ENCODE measurements around the gene RIMOC1. TPM values are rescaled to one million over a fixed set of nuclear protein-coding genes. Genes with fewer than 3 reads are reported as not detected.

The RIMOC1 gene
- total and polyA plus RNA-seq, 2 donors (not counting 1 experiment from before 2014, with no cell fraction given): 5.3 to 33.1 TPM

DNA sequence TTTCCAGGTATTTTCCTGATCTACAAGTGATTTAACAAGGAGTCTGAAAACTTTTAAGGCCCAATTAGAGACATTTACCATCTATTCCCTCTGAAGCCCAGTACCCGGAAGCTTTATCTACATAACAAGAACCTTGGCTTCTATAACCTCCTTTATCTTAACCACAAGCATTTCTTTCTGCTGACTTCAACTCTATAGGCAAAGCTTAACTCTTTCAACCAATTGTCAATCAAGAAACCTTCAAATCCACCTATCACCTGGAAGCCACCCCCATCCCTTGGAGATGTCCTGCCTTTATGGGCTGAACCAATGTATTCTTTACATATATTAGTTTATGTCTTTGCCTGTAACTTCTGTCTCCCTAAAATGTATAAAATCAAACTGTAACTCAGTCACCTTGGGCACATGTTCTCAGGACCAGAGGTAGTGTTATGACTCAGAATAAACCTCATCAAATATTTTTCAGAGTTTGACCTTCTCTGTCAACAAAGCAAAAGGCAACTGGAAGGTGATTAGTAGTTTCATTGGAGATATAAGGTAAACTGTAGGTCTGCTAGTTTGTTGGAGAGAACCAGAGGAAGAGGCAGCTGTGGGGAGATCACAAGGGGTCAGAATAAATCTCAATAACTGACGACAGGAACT lies 13.0 kb upstream of the RIMOC1 start:
- Histone ChIP-seq H4K20me1 (ENCODE audit: control insufficient read depth, insufficient read depth, low read length, poor library complexity, severe bottlenecking) (no peaks in the 10 kb centered on the region), H3K79me2 (ENCODE audit: control insufficient read depth, insufficient read depth, low read length) (no peaks in the 10 kb centered on the region), H3K4me3 (ENCODE audit: control extremely low read depth in 1 of 5, extremely low read depth in 1 of 5, insufficient read depth in 1 of 5, low read depth in 2 of 5, low read length in 4 of 5) (no peak overlapping the region), H3K27ac (ENCODE audit: low read length in 2 of 2) (no peak overlapping the region), H3K9me3 (ENCODE audit: control extremely low read depth in 1 of 3, control insufficient read depth in 2 of 3, insufficient read depth in 1 of 3, low read length in 2 of 3) (no peaks in the 10 kb centered on the region), H3K4me2 (replicated peaks; ENCODE audit: low read depth, low read length, poor library complexity, severe bottlenecking) (no peak overlapping the region), H3K27me3 (replicated peaks in 1 of 4; ENCODE audit: control extremely low read depth in 1 of 4, control insufficient read depth in 3 of 4, insufficient read depth in 4 of 4, low read length in 3 of 4) (peaks cover 0 to 35% (median 15%) of the 10 kb centered on the region in 4 experiments), H3K9ac (ENCODE audit: low read length) (no peak overlapping the region), H3K36me3 (replicated peaks in 1 of 2; ENCODE audit: control extremely low read depth in 1 of 2, control insufficient read depth in 1 of 2, extremely low read depth in 1 of 2, insufficient read depth in 2 of 2, low read length in 1 of 2) (no peaks in the 10 kb centered on the region), H2AFZ (ENCODE audit: insufficient read depth, low read depth, low read length, poor library complexity, severe bottlenecking) (no peak overlapping the region), H3K4me1 (ENCODE audit: control insufficient read depth in 2 of 2, insufficient read depth in 2 of 2, low read length in 2 of 2) (no peaks in the 10 kb centered on the region)
- Mint-ChIP-seq H3K27ac (no peak overlapping the region), H3K4me3 (no peak overlapping the region), H3K27me3 (peaks cover 56% of the 10 kb centered on the region), H3K4me1 (no peaks in the 10 kb centered on the region), H3K9me3 (ENCODE audit: insufficient read depth) (no peaks in the 10 kb centered on the region)
- TF ChIP-seq, protein P1, sequence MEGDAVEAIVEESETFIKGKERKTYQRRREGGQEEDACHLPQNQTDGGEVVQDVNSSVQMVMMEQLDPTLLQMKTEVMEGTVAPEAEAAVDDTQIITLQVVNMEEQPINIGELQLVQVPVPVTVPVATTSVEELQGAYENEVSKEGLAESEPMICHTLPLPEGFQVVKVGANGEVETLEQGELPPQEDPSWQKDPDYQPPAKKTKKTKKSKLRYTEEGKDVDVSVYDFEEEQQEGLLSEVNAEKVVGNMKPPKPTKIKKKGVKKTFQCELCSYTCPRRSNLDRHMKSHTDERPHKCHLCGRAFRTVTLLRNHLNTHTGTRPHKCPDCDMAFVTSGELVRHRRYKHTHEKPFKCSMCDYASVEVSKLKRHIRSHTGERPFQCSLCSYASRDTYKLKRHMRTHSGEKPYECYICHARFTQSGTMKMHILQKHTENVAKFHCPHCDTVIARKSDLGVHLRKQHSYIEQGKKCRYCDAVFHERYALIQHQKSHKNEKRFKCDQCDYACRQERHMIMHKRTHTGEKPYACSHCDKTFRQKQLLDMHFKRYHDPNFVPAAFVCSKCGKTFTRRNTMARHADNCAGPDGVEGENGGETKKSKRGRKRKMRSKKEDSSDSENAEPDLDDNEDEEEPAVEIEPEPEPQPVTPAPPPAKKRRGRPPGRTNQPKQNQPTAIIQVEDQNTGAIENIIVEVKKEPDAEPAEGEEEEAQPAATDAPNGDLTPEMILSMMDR (IDR thresholded peaks at IDR 0.05): no peak
- no peak for TF ChIP-seq EZH2 (IDR thresholded peaks at IDR 0.05; ENCODE audit: borderline replicate concordance, insufficient read depth, low read depth, low read length, poor library complexity, severe bottlenecking)
- ATAC-seq (ENCODE audit: low read depth): no peak
- no peak for DNase-seq
- CTCF ChIA-PET: no interaction called here
- intact Hi-C loops (cut with micrococcal nuclease): no loop called here
- 76% methylated on average over 2 of the region's 2 CpGs for WGBS (ENCODE audit: insufficient coverage)
- POLR2A ChIA-PET: no interaction called here

DNA sequence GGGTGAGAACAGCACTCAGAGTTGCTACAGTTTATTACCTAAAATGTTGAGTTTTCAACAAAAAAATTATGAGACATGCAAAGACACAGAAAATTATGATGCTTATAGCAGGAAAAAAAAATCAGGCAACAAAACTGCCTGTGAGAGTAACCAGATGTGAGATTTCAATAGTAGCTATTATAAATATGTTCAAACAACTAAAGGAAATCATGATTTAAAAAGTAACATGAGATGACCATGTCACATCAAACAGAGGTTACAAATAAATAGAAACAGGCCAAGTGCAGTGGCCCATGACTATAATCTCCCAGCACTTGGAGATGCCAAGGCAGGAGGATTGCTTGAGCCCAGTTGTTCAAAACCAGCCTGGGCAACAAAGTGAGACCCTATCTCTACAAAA lies 12.1 kb upstream of the RIMOC1 start:
- H3K4me3 ChIP-seq (ENCODE audit: control extremely low read depth in 1 of 5, extremely low read depth in 1 of 5, insufficient read depth in 1 of 5, low read depth in 2 of 5, low read length in 4 of 5): no peak overlapping the region
- H3K9ac ChIP-seq (ENCODE audit: low read length): no peak overlapping the region
- peaks cover 0 to 34% (median 20%) of the 10 kb centered on the region in 4 experiments for H3K27me3 ChIP-seq (replicated peaks in 1 of 4; ENCODE audit: control extremely low read depth in 1 of 4, control insufficient read depth in 3 of 4, insufficient read depth in 4 of 4, low read length in 3 of 4)
- intact Hi-C loops (cut with micrococcal nuclease): no loop called here
- H3K27ac ChIP-seq (ENCODE audit: low read length in 2 of 2): no peak overlapping the region
- TF ChIP-seq, protein P1 (IDR thresholded peaks at IDR 0.05): no peak
- no peaks in the 10 kb centered on the region for H3K9me3 ChIP-seq (ENCODE audit: control extremely low read depth in 1 of 3, control insufficient read depth in 2 of 3, insufficient read depth in 1 of 3, low read length in 2 of 3)
- ATAC-seq (ENCODE audit: low read depth) (no peak), DNase-seq (no peak)
- H3K79me2 ChIP-seq (ENCODE audit: control insufficient read depth, insufficient read depth, low read length): no peaks in the 10 kb centered on the region
- Mint-ChIP-seq H3K27me3 (peaks cover 64% of the 10 kb centered on the region), H3K9me3 (ENCODE audit: insufficient read depth) (no peaks in the 10 kb centered on the region), H3K4me1 (no peaks in the 10 kb centered on the region), H3K27ac (no peak overlapping the region), H3K4me3 (no peak overlapping the region)
- no peak overlapping the region for H3K4me2 ChIP-seq (replicated peaks; ENCODE audit: low read depth, low read length, poor library complexity, severe bottlenecking)
- POLR2A ChIA-PET: no interaction called here
- H2AFZ ChIP-seq (ENCODE audit: insufficient read depth, low read depth, low read length, poor library complexity, severe bottlenecking): no peak overlapping the region
- H3K4me1 ChIP-seq (ENCODE audit: control insufficient read depth in 2 of 2, insufficient read depth in 2 of 2, low read length in 2 of 2): no peaks in the 10 kb centered on the region
- CTCF ChIA-PET: no interaction called here
- H3K36me3 ChIP-seq (replicated peaks in 1 of 2; ENCODE audit: control extremely low read depth in 1 of 2, control insufficient read depth in 1 of 2, extremely low read depth in 1 of 2, insufficient read depth in 2 of 2, low read length in 1 of 2): no peaks in the 10 kb centered on the region
- no peaks in the 10 kb centered on the region for H4K20me1 ChIP-seq (ENCODE audit: control insufficient read depth, insufficient read depth, low read length, poor library complexity, severe bottlenecking)

Measured in B cell (primary cell).